VCaP (cell line): ENCODE results near the gene PROP1.
"Not testable (repeated sequence)": the region's sequence is repeated elsewhere in the genome, so short reads cannot be mapped to it uniquely, and the experiment has no call there.

ENCODE experiments used
- H3K27ac ChIP-seq: fragments of 450-650 bp; 2 replicates; pipeline ENCODE4 v1.5.1; 2017
- CTCF ChIP-seq: fragments of 450-650 bp; conservative IDR thresholded peaks from 2 replicates; pipeline ENCODE4 v1.5.1; 2017; ENCODE audit warnings: mild to moderate bottlenecking, moderate library complexity

Gene PROP1

GRCh38 chr5:177995691-177996595, at the start of gene PROP1:
Gene PROP1, minus strand, starts transcription at chr5:177996242. Its CDS starts 309 bp downstream, at chr5:177995933.
- no peak for TF ChIP-seq CTCF
- no peak within 1 kb of the TSS for H3K27ac ChIP-seq

GRCh38 chr5:178019379-178020030, 23.5 kb upstream of the PROP1 start:
- H3K27ac ChIP-seq: not testable (repeated sequence)

- H3K27ac ChIP-seq: not testable (repeated sequence)
Observed at GRCh38 chr5:178012758-178013157, 16.7 kb upstream of the PROP1 start.

- H3K27ac ChIP-seq: not testable (repeated sequence)
Observed at GRCh38 chr5:178011816-178012554, 15.9 kb upstream of the PROP1 start.

- H3K27ac ChIP-seq: not testable (repeated sequence)
Observed at GRCh38 chr5:178007272-178007671, 11.2 kb upstream of the PROP1 start.

- not testable (repeated sequence) for H3K27ac ChIP-seq
Observed at GRCh38 chr5:178006536-178007231, 10.6 kb upstream of the PROP1 start.

- not testable (repeated sequence) for H3K27ac ChIP-seq
Observed at GRCh38 chr5:178006181-178006535, 10.1 kb upstream of the PROP1 start.

GRCh38 chr5:177997846-177998245, 1.8 kb upstream of the PROP1 start:
- H3K27ac ChIP-seq: no peak overlapping the region
- TF ChIP-seq CTCF: no peak

- no peak for TF ChIP-seq CTCF
- H3K27ac ChIP-seq: no peak overlapping the region
Observed at GRCh38 chr5:177997319-177997670, 1.3 kb upstream of the PROP1 start.

GRCh38 chr5:177996660-177997318, 747 bp upstream of the PROP1 start:
- TF ChIP-seq CTCF: no peak
- H3K27ac ChIP-seq: no peak overlapping the region
